ENCODE data around the gene LCN2. TPM values are rescaled to one million over a fixed set of nuclear protein-coding genes. Genes with fewer than 3 reads are reported as not detected.

Gene LCN2
- total RNA-seq, 2 experiments from 2014 or later: not detected

- peaks cover 45% of the 10 kb centered on the region for H3K4me1 Mint-ChIP-seq
- no peaks in the 10 kb centered on the region for H3K27me3 Mint-ChIP-seq
- peak within 1 kb of the TSS; percentile 92 for H3K4me3 Mint-ChIP-seq
- H3K36me3 Mint-ChIP-seq (ENCODE audit: low read depth): peaks cover 23% of the 10 kb centered on the region
- H3K27ac Mint-ChIP-seq: peak within 1 kb of the TSS; percentile 78
- ChIA-PET CTCF (interaction anchor here (0.8 to 1.7 kb wide), 8 partner anchors 8 to 626 kb away, joined by 3 to 9 read pairs (median 4); partner anchors contain the start of gene SLC27A4), POLR2A (interaction anchor here (0.9 to 2.6 kb wide), 6 partner anchors 14 to 85 kb away, joined by 3 to 20 read pairs (median 7); partner anchors contain the start of genes BBLN, GOLGA2 and SWI5)
- no peaks in the 10 kb centered on the region for H3K9me3 Mint-ChIP-seq
- peak; percentile 79 for DNase-seq
Observed at GRCh38 chr9:128191406-128192046, 42.3 kb downstream of the LCN2 start, which contains the start of gene CIZ1. CIZ1 (minus strand) TSS chr9:128191572; CDS start chr9:128190857, 715 bp downstream.

- H3K4me1 Mint-ChIP-seq: peaks cover 43% of the 10 kb centered on the region
- no peaks in the 10 kb centered on the region for H3K9me3 Mint-ChIP-seq
- H3K27me3 Mint-ChIP-seq: no peaks in the 10 kb centered on the region
- peak overlapping the region; percentile 51 for H3K4me3 Mint-ChIP-seq
- ChIA-PET POLR2A (interaction anchor here (1.0 to 2.6 kb wide), 2 partner anchors 18 to 32 kb away, joined by 3 to 9 read pairs; no protein-coding TSS in a partner anchor), CTCF (interaction anchor here (1.1 to 1.4 kb wide), 2 partner anchors 9 kb away, joined by 3 read pairs; no protein-coding TSS in a partner anchor)
- peaks cover 18% of the 10 kb centered on the region for H3K36me3 Mint-ChIP-seq (ENCODE audit: low read depth)
- H3K27ac Mint-ChIP-seq: no peak overlapping the region
- DNase-seq: peak; percentile 64
Observed at GRCh38 chr9:128192601-128193371, 43.5 kb downstream of the LCN2 start.

- Mint-ChIP-seq H3K36me3 (ENCODE audit: low read depth) (peaks cover 14% of the 10 kb centered on the region), H3K27me3 (no peaks in the 10 kb centered on the region), H3K27ac (no peak overlapping the region), H3K4me3 (no peak overlapping the region), H3K9me3 (no peaks in the 10 kb centered on the region), H3K4me1 (peaks cover 37% of the 10 kb centered on the region)
- ChIA-PET CTCF (interaction anchor here (1.2 to 1.4 kb wide), 2 partner anchors 10 to 33 kb away, joined by 3 read pairs; no protein-coding TSS in a partner anchor), POLR2A (interaction anchor here (1.0 kb wide), 1 partner anchor 33 kb away, joined by 3 read pairs; no protein-coding TSS in a partner anchor)
- no peak for DNase-seq
Observed at GRCh38 chr9:128193469-128194096, 44.3 kb downstream of the LCN2 start.

- ChIA-PET CTCF (no interaction called here), POLR2A (no interaction called here)
- H3K36me3 Mint-ChIP-seq (ENCODE audit: low read depth): no peaks in the 10 kb centered on the region
- peaks cover 25% of the 10 kb centered on the region for H3K27me3 Mint-ChIP-seq
- no peak overlapping the region for H3K4me3 Mint-ChIP-seq
- H3K27ac Mint-ChIP-seq: no peak overlapping the region
- H3K9me3 Mint-ChIP-seq: no peaks in the 10 kb centered on the region
- peaks cover 12% of the 10 kb centered on the region for H3K4me1 Mint-ChIP-seq
- DNase-seq: no peak
Observed at GRCh38 chr9:128201441-128202369, 52.5 kb downstream of the LCN2 start.

GRCh38 chr9:128202648-128203023 is 53.4 kb downstream of the LCN2 start:
- POLR2A ChIA-PET: no interaction called here
- no peaks in the 10 kb centered on the region for H3K9me3 Mint-ChIP-seq
- CTCF ChIA-PET: no interaction called here
- H3K4me3 Mint-ChIP-seq: peak overlapping the region; percentile 46
- H3K27me3 Mint-ChIP-seq: peaks cover 30% of the 10 kb centered on the region
- no peak for DNase-seq
- no peak overlapping the region for H3K27ac Mint-ChIP-seq
- H3K4me1 Mint-ChIP-seq: peaks cover 12% of the 10 kb centered on the region
- H3K36me3 Mint-ChIP-seq (ENCODE audit: low read depth): no peaks in the 10 kb centered on the region

Other genes with a start within 250 kb of the LCN2 start
- 100 to 1,000 TPM; 141 to 146 TPM for gene ST6GALNAC6, start 249.8 kb upstream of the LCN2 start, total RNA-seq
- 10 to 100 TPM; 19.4 to 21.5 TPM for gene ST6GALNAC4, start 232.4 kb upstream of the LCN2 start, total RNA-seq
- 1 to 10 TPM; 1.5 to 1.9 TPM for gene PIP5KL1, start 218.7 kb upstream of the LCN2 start, total RNA-seq
- 10 to 100 TPM; 48.2 TPM for gene DPM2, start 211.6 kb upstream of the LCN2 start, total RNA-seq
- 100 to 1,000 TPM; 212 to 218 TPM for gene EEIG1, start 168.5 kb upstream of the LCN2 start, total RNA-seq
- 10 to 100 TPM; 12.0 to 14.1 TPM for gene NAIF1, start 82.1 kb upstream of the LCN2 start, total RNA-seq
- 10 to 100 TPM; 21.3 to 22.2 TPM for gene SLC25A25, start 81.2 kb upstream of the LCN2 start, total RNA-seq
- 10 to 100 TPM; 35.6 to 38.1 TPM for gene PTGES2, start 21.7 kb upstream of the LCN2 start, total RNA-seq
- gene BBLN, start 10.8 kb downstream of the LCN2 start, total RNA-seq: 10 to 100 TPM; 91.3 to 94.1 TPM
- 100 to 1,000 TPM; 112 to 116 TPM for gene CIZ1, start 42.1 kb downstream of the LCN2 start, total RNA-seq
- under 1 TPM; 0.30 to 0.40 TPM for gene DNM1, start 53.9 kb downstream of the LCN2 start, total RNA-seq
- 10 to 100 TPM; 48.0 to 52.8 TPM for gene GOLGA2, start 126.6 kb downstream of the LCN2 start, total RNA-seq
- 10 to 100 TPM; 11.0 to 11.4 TPM for gene SWI5, start 126.8 kb downstream of the LCN2 start, total RNA-seq
- gene TRUB2, start 173.0 kb downstream of the LCN2 start, total RNA-seq: 10 to 100 TPM; 16.9 to 18.9 TPM
- gene COQ4, start 173.4 kb downstream of the LCN2 start, total RNA-seq: 10 to 100 TPM; 27.6 to 28.4 TPM
- 10 to 100 TPM; 13.6 to 14.0 TPM for gene SLC27A4, start 191.1 kb downstream of the LCN2 start, total RNA-seq
- 10 to 100 TPM; 62.8 to 64.3 TPM for gene URM1, start 221.9 kb downstream of the LCN2 start, total RNA-seq